Fibroblast of skin of right biceps (primary cell): ENCODE results near the gene HYAL2.
"Not testable (repeated sequence)": the region's sequence is repeated elsewhere in the genome, so short reads cannot be mapped to it uniquely, and the experiment has no call there.

Experiments
- DNase-seq: peaks from one replicate; pipeline ENCODE4 v3.0.0-alpha.2; 2013

Gene HYAL2

DNA sequence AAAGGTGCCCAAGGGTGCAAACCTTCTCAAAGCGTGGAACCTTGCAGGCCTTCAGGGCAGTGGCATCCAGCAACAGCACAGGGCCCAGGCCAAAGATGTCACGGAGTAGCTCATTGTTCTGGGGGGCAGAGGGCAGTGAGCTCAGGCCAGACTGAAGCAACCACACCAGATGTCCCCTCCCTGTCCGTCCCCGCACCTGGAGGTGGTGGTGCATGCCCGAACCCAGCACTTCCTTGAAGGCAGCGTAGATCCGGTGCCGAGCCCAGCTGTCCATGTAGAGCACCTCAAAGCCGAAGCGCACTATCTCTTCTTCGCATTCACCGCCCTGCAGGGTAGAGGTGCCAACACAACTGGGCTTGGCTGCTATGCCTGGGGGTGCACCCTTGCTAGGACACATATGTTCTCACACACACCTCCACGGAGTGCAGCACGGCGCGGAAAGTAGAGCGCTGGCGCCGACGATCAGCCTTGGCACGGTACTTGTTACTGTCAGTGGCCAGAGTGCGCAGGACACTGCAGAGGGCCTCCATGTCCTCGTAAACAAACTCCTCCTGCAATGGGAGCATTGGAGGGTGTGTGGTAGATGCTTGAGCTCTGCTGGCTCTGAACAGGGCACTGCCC is 34.0 kb downstream of the HYAL2 start:
- no peak for DNase-seq

DNA sequence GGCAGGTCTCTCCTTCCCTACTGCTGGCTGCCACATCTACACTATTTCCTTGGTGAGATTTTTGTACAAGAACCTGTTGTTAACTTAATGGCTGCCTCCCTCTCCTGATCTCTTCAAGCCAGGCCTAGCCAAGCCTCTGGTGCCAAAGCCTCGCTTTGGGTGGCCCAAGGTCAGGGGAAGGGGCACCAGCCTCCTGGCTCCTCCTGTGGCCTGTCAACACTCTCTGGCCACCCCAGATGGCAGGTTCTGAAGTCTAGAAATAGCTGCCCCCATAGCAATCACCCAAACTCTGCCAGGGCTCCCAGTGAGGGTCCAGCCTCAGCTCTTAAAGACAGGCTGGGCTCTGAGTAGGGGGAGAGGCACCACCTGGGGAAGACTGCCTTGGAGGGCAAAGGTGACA is 35.3 kb downstream of the HYAL2 start:
- DNase-seq, result no peak

DNA sequence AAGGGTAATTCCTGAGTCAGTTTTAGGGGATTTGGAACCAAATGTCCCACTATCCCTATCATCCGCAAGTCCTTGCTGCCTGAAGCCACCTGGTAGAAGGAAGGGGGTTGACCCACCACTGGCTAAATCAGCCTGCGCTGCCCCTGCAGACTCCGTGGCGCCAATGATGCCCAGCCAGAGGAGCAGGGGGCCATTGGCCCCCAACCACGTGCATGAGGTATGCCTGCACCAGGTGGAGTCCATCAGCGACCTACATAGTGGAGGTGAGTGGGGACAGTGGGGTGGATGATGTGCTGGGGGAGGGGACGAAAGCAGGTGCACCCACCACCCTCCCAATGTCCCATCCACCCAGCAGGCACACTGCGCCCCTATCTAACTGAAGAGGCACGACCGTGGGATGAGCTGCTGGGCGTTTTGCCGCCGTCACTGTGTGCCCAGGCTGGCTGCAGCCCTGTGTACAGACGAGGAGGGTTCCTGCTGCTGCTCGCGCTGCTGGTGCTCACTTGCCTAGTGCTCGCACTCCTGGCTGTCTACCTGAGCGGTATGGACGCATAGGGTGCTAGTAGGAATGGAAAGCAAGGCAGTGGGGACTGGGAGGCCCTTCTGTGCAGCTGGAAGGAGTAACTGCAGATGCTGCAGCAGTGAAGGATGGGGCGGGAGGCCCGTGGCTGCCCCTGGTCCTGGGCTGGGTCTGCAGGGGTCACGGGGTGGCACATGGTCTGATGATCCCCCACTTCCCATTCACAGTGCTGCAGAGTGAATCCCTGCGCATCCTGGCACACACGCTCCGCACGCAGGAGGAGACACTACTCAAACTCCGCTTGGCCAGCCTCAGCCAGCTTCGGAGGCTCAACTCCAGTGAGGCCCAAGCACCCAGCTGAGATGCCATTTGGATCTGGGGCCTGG is 36.0 kb downstream of the HYAL2 start:
- DNase-seq, result no peak

DNA sequence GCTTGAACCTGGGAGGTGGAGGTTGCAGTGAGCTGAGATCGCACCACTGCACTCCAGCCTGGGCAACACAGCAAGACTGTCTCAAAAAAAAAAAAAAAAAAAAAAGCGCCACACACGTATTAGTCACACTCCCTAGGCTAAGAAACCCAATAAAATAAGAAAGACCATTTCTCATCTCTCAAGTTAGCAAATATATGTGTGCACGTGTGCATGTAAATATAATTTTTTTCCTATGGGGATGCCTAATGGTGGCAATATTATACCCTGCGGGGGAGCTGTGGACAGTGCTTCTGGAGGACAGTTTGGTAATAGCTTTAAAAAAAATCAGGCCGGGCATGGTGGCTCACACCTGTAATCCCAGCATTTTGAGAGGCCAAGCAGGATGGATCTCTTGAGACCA is 38.4 kb downstream of the HYAL2 start:
- not testable (repeated sequence) for DNase-seq

DNA sequence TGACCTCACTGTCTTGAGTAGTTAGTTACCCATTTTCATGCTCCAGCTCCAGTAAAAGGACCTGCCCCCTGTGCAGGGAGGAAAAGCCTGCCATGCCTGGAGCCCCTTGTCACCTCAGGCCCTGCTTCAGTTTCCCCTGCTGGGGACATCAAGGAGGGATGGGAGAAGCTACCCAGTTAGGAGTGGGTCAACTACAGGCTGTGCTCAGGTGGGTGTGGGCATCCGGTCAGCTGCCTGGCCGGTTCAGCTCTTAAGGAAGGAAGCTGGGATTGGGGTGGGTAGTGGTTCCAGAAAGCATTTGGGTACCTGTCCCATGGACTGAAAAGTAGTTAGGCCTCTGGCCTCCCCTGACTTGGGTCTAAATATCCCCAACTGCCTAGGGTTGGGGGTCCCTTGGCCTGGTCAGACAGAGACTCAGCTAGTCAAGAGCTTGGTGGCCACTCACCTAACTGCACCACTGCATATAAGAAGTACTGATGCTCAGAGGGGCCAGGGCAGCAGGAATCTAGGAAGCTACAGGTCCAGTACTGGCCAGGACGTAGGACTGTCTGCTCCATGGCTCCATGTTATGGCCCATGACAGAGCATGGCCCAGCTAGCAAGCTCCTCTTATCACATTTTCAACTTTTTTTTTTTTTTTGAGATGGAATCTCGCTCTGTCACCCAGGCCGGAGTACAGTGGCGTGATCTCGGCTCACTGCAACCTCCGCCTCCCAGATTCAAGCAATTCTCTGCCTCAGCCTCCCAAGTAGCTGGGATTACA is 43.1 kb downstream of the HYAL2 start:
- DNase-seq, result no peak

DNA sequence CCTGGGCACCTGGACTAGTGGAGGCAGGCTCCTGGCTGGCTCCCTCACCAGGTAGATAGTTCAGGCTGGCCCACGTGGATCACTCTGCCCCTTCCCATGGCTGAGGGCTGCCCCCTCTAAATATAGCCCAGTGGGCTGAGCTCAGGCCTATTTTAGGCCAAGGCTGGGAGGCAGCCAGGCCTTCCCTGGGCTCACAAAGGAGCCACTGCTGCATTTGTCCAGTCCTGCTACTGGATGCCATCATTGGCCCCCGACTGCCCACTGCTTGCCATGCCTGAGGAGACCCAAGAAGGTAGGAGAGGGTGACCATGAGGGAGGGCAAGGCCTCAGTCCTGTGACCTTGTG is 43.7 kb downstream of the HYAL2 start, which contains the start of gene LSMEM2:
Gene LSMEM2, plus strand, starts transcription at position 208 of the 345 bp plus-strand sequence. Its CDS starts 27 bp downstream, at position 235.
- DNase-seq, result no peak

DNA sequence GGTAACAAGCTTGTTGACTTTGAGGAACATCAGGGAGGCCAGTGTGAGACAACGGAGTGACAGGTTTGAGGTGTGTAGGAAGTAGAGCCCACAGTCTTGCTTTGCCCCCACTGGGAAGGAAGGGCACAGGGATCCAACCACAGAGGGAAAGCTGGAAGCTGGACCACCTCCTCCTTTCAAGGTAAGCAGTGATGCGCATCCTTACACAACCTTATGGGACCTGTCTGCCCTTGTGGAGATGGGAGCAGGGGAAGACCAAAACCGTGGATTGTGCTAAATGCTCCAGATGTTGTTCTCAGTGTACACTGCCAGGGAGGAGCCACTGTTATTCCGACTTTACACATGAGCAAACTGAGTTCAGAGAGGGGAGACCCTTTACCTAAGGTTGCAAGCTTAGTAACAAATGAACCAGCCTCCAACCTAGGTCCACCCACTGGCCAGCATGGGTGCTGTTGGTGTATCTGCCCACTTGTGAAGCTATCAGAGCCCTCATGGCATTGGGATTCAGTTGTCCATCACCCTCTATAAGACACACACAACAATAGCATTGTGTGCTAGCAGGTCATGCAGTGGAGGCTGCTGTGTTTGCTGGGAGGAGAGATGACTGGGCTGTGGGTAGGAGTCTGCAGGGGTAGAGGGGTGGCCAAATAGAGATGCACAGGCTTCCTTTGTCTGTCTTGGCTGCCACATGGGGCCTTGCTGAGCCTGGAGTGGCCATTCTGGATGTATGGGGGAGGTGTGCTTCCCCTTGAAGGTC is 44.2 kb downstream of the HYAL2 start:
- DNase-seq, result no peak

DNA sequence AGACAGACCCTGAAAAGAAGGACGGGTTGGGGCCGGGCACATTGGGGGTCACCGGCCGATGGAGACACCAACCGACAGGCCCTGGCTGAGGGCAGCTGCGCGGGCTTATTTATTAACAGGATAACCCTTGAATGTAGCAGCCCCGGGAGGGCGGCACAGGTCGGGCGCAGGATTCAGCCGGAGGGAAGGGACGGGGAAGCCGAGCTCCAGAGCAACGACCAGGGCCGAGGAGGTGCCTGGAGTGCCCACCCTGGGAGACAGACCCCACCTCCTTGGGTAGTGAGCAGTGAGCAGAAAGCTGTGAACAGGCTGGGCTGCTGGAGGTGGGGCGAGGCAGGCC is 45.8 kb downstream of the HYAL2 start:
- no peak for DNase-seq

DNA sequence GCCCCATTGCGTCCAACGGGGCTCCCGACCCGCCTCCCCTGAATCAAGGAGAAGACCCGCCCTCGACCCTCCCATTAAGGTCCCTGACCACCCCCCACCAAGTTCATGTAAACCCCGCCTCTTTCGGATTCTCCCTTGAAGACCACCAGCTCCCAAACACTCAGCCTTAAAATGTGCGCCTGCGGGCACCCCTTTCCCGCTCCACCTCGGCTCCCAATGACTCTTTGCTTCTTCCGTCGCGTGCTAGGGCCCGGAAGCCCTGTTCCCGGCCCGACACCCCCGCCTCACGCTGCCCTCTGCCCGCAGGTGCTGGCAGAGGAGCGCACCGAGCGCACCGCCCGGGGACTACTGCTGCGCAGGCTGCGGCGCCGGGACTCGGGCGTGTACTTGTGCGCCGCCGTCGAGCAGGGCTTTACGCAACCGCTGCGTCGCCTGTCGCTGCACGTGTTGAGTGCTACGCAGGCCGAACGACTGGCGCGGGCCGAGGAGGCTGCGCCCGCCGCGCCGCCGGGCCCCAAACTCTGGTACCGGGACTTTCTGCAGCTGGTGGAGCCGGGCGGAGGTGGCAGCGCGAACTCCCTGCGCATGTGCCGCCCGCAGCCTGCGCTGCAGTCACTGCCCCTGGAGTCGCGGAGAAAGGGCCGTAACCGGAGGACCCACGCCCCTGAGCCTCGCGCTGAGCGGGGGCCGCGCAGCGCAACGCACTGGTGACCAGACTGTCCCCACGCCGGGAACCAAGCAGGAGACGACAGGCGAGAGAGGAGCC is 46.4 kb downstream of the HYAL2 start:
- no peak for DNase-seq

DNA sequence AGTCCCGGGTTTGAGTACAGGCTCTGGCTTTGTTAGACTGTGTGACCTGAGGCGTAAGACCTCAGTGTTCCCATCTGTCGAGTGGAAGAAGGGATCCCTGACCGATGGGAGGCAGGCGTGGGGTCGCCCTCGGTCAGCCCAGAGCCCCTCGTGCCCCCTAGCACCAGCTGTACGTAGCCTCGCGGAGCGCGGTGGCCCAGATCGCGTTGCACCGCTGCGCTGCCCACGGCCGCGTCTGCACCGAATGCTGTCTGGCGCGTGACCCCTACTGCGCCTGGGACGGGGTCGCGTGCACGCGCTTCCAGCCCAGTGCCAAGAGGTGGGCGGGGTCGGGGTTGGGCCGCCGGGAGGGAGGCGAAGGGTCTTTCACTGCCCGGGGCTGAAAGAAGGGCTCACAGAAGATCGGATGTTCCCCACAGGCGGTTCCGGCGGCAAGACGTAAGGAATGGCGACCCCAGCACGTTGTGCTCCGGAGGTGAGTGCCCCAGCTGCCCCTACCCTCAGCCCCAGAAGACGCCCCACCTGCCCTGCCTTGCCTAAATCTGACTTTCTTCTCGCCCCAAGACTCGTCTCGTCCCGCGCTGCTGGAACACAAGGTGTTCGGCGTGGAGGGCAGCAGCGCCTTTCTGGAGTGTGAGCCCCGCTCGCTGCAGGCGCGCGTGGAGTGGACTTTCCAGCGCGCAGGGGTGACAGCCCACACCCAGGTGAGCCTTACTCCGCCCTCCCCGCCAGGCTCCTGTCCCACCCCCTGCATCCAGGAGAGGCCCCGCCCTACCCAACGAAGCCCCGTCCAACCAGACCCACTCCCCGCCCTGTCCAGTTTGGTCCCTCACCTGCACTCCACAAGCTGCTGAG is 47.2 kb downstream of the HYAL2 start:
- DNase-seq, result no peak

DNA sequence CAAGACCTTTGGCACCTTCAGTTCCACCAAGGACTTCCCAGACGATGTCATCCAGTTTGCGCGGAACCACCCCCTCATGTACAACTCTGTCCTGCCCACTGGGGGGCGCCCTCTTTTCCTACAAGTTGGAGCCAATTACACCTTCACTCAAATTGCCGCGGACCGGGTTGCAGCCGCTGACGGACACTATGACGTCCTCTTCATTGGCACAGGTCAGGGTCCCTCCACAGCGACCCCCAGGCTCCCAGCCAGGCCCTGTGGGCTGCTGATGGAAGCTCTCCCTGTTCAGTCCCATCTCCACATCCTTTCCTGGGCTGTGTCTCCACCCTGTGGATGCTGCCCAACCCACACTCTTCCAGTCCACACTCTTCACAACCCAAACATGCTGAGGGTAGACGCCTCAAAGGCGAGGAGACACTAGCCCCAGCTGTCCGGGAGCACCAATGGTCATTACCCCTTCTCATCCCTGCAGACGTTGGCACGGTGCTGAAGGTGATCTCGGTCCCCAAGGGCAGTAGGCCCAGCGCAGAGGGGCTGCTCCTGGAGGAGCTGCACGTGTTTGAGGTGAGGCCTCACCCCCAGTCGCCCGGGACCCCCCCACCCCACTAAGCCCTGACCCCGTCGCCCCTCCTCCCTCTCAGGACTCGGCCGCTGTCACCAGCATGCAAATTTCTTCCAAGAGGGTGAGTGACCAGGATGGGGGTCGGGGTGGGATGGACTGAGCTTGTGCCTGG is 48.0 kb downstream of the HYAL2 start:
- DNase-seq, result peak; percentile 54

DNA sequence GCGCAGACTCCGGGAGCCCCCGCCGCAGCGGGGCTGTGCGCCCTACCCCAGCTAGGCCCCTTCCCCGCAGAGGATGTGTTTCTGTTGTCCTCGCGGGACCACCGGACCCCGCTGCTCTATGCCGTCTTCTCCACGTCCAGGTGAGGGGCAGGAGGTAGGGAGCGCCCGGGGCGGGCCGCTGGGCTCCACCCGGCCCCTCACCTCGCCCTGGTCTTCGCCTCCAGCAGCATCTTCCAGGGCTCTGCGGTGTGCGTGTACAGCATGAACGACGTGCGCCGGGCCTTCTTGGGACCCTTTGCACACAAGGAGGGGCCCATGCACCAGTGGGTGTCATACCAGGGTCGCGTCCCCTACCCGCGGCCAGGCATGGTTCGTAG is 48.9 kb downstream of the HYAL2 start:
- DNase-seq, result no peak

DNA sequence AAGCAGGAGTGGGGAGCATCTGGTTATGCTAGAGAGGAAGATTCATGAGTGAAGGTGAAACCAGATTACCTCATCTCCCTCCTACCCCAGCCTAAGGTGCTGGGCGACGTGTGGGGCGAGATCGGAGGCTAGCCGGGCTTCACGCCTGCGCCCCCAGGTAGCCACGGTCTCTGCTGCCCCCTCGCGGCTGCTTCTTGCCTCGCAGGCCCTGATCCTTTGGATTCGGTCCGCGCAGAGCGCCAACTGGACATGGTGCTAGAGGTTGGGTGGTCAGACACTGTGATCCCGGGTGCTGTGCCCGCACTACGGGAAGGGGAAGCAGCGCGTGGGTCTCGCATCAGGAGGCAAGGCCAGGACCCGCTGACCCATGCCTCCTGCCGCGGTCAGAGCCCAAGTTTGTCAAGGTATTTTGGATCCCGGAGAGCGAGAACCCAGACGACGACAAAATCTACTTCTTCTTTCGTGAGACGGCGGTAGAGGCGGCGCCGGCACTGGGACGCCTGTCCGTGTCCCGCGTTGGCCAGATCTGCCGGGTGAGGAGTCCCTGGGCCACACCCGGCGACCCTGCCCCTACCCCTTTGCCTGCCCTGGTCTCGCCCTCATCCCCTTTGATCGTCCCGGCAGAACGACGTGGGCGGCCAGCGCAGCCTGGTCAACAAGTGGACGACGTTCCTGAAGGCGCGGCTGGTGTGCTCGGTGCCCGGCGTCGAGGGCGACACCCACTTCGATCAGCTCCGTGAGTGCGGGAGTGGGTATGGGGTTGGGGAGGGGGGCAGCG is 49.4 kb downstream of the HYAL2 start:
- DNase-seq, result peak; percentile 62

DNA sequence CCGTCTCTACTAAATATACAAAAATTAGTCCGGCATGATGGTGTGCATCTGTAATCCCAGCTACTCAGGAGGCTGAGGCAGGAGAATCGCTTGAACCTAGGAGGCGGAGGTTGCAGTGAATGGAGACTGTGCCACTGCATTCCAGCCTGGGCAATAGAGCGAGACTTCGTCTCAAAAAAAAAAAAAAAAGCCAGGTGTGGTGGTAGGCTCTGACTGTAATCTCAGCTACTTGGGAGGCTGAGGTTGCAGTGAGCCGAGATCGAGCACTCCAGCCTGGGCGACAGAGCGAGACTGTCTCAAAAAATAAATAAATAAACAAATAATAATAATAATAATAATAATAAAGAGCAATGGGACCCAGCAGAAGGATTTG is 50.0 kb downstream of the HYAL2 start:
- DNase-seq, result not testable (repeated sequence)

DNA sequence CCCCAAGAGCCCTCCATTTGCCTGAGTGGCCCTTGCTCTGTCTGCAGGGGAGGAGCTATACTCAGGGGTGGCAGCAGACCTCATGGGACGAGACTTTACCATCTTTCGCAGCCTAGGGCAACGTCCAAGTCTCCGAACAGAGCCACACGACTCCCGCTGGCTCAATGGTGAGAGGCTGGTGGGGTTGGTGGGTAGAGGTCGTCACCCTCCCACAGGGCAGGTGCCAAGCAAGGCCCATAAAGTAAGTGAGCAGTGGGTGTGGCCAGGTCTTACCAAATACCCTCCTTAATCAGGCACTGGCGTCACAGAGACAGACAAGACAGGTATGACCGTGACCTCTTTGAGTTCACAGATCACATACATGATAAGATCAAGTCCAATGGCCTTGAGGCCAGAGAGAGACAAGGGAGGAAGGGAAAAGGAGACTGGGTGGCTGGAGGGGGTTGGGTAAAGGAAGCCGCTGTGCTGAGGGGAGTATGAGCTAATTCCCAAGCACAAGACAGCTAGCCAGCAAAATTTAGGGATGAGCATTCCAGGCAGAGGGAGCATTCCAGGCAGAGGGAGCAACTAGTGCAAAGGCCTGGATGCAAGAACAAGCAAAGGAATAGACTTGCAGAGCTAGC is 51.1 kb downstream of the HYAL2 start:
- DNase-seq, result no peak

DNA sequence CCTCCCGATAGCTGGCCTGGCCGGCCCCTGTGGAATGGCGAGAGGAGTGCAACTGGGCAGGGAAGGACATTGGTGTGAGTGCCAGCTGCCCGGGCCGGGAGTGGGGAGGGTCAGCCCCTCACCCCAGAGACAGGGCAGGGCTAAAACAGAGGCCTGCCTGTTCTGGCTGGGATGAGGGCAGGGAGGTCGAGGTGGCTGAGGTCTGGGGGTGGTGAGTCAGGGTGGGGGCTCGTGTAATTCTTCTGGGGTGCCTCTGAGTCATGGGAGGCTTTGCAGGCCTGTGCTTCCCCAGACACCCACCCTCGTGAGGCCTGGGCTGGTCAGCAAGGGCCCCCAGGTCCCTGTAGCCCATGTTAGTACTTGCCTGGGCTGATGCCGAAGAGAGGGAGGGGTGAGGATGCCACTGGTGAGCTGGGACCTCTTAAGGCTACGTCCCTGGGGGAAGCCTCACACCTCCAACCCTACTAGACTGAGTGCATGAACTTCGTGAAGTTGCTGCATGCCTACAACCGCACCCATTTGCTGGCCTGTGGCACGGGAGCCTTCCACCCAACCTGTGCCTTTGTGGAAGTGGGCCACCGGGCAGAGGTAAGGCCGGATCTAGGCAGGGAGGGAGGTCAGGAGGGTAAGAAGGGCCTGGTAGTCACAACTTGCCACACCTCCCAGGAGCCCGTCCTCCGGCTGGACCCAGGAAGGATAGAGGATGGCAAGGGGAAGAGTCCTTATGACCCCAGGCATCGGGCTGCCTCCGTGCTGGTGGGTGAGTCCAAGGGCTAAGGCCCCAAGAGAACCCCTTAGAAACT is 51.9 kb downstream of the HYAL2 start:
- DNase-seq, result no peak

DNA sequence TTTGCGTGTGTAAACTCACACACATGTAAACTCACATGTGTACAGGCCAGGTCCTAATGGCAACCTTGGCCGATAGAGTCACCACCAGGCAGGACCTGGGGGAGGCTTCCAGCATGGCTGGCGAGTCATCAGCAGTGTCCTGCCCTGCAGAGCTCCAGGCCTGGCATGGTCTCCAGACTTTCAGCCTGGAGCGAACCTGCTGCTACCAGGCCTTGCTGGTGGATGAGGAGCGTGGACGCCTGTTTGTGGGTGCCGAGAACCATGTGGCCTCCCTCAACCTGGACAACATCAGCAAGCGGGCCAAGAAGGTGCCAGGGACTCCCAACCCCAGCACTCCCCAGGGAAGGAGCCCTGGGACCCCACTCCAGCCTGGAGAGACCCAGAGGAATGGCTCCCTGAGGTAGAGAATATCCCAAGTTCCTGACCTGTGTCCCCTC is 52.5 kb downstream of the HYAL2 start:
- no peak for DNase-seq

DNA sequence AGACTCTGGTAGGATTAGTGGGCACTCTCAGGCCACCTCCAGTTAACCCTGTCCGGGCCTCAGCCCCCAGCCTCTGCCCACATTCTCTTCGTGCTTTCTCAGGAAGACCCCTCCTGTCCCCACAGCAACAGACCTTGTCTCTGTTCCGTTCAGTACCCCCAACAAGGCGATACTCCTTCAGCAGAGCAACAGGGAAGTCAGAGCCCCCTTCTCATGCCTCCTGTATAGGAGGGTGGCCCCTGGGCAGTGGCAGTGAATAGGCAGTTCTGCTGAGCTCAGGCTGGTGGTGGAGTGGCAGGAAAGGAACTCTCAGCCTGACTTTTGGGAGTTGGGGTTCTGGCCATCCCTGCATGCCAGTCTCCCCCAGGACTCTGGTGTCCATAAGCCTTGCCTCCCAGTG is 53.1 kb downstream of the HYAL2 start:
- DNase-seq, result no peak
